DMS 273 (cell line): ENCODE measurements around the gene PRKG1.
"Not testable (repeated sequence)": the region's sequence is repeated elsewhere in the genome, so short reads cannot be mapped to it uniquely, and the experiment has no call there.

Experiments used
- DNase-seq: peaks from one replicate; lab custom pipeline; 2025; ENCODE audit not compliant: unreplicated experiment; lab: John Stamatoyannopoulos, UW

PRKG1 gene

GRCh38 chr10:52027055-52027705 is 952.9 kb downstream of the PRKG1 start:
- no peak for DNase-seq

DNA sequence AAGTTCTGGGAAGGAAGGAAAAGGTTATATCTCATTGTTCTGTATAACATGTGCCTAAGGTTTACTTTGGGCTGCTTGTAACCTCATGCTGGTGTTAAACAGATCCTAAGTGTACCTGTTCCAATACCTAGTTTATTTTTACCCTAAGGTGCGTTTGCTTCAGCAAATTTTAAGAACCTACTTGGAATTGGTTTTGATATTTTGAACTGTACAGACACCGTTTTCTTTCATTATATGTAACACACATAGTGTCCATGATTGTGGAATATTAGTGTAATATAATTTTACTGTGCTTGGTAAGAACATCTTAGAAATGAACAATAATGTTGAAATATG is 954.2 kb downstream of the PRKG1 start:
- DNase-seq = no peak

- DNase-seq = no peak
These were observed 955.3 kb downstream of the PRKG1 start for GRCh38 chr10:52029628-52030027.

DNA sequence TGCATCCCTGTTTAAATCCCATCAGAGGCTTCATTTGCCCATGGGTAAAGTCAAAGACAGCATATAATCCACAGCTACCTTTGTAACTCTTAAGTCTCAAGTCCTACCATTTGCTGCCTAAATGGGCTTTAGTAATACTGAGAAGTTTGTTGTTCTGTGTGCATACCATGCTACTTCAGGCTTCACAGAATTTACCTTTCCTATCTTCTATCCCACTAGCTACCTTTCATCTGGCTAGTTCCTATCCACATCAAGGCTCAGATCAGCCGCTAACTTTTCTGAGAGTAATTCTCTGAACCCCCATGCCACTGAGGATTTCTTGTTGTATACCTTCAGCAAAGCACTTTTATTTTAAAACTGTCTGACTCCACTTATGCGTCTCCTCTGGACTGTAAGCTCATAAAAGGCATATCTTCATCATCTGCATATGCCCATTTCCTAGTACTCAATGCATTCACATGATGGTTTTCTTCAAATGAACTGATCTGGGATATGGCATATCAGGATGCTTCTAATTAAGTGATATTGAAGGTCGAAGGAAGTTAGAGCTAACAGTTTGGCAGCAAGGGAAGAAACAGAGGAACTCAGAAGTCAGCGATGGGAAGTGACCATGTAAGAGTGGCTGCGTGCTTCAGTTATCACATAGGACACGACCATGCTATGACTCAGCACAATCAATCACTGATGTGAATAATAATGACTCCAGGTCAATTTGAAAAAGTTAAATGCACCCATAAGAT is 955.9 kb downstream of the PRKG1 start:
- no peak for DNase-seq

DNA sequence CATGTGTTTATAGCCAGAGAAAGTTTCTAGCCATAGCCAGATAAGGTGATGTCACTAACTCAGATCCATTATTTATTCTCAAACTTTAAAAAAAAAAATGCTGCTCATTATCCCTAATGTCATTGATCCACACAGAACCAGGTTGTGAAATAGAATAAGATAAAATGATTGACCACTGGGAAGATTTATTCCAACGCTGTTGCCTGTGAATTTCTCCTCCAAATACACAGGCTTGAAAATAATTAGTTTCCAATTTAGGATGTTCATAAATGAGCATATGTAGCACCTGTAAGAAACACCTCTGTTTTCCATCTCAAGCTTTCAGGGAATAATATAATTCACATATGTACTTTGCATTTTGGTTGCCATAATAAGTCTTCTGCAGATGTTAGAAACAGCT is 956.7 kb downstream of the PRKG1 start:
- DNase-seq = no peak

GRCh38 chr10:52031771-52032170 is 957.5 kb downstream of the PRKG1 start:
- no peak for DNase-seq

DNA sequence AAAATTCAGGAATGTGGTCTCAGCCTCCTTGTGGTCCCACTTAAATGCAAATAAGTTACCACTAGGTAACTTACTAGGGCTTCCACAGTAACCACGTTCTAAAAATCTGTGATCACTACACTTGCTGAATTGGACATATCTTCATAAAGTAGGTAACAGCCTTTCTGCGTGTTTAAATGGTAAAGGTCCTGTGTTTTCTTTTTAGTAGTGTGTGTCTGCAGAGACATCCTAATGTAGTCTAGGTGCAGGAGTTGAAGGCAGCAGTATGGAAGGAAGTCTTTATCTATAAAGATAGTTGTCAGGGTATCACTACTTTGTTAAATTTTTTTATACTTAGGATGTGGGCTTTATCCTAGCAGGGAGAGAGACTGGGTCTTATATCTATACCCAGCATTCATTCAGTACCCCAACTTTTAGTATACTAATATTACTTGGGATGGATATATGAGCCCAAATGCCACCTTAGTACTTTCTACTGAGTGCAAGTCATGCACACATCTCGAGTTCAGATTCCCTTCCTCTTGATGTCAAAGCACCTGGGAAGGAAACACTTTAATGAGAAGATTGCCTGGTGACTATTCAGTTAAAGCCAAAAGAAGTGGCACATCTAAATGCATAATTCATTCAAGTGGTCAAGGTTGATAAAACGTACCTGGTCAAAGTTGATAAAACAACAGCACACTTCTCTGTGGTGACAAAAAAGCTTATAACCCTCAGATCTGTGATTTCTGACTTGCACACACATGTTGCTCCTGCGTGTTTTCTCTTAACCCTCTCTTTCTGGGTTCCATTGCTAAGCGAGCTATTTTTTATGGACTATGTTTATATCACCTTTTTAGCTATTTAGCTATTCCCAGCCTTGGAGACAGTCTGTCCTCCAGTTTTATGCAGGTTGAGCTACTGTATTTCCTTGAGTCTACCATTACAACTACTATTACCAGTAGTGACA is 958.7 kb downstream of the PRKG1 start:
- no peak for DNase-seq

- DNase-seq = not testable (repeated sequence)
These were observed 964.9 kb downstream of the PRKG1 start for GRCh38 chr10:52039002-52039793.

DNA sequence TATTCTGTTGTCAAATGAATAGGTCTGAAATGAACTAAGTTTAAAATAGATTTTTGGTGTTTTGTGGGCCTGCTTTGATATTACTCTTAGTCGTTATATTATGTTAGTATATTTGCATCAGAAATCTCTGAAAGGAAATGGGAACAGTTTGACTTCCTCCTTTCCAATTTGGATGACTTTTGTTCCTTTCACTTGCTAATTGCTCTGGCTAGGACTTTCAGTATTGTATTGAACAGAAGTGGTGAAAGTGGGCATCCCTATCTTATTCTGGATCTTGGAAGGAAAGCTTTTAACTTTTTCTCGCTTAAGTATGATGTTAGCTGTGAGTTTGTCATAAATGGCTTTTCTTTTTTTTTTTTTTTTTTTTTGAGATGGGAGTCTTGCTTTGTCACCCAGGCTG is 966.2 kb downstream of the PRKG1 start:
- no peak for DNase-seq

DNA sequence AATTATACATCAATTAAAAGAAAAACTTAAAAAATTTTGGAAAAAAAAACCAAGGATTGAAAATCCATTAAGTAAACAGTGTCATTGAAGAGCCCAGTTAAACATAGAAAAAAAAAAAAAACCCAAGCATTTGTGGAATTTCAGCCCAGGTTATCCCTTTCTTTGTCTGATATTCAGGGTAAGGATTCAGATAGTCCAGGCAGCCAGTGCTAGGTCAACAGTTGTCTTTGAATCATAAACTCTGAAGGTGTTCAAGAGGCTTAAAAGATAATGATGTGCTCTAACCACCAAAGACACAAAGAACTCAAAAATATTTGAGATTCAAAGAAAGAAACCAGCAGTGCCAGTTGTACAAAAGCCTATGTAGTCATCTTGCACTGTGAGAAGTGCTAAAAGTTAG is 969.5 kb downstream of the PRKG1 start:
- DNase-seq = no peak

DNA sequence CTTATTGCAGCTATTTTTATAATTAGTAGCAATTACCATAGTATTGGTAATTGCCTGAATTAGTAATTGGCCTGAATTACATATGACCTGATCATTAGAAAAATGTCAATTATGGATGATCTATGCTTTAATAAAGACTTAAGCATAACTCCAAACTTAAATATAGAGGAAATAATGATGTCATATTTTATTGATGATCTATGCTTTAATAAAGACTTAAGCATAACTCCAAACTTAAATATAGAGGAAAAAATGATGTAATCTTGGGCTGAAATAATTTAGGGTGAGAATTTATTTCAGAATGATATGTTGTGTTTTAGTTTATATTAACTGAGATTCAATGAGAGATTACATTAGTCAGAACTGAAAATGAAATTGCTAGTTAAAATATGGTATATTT is 973.8 kb downstream of the PRKG1 start:
- no peak for DNase-seq

DNA sequence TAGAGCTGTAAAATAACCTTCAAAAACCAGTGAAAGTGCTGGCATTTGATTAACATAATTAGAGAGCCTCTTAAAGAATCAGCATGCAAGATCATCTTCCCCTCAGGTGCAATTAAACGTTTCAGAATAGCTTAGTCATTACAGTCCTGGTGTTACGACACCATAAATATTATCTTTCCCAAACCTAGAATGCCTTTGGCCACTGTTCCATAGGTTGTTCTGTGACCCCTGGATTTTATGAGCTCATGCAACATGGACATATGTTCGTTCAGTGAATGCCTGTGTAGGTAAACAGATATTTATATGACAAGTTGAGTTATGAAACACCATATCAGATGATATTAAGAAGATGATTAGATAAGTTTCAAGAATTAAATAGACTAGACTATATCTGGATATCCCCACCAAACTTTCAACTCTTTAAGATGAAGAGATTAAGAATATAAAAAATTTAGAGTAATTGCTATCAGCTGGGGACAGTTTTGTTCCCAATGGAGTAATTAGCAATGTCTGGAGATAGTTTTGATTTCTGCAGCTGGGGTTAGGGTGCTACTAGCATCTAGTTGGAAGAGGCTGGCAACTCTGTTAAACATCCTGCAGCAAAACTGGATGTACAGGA is 976.3 kb downstream of the PRKG1 start:
- no peak for DNase-seq

GRCh38 chr10:52053497-52053896 is 979.2 kb downstream of the PRKG1 start:
- DNase-seq = no peak

- DNase-seq = no peak
These were observed 982.0 kb downstream of the PRKG1 start for GRCh38 chr10:52056291-52056690.

- DNase-seq = no peak
These were observed 984.8 kb downstream of the PRKG1 start for GRCh38 chr10:52059089-52059488.

- no peak for DNase-seq
These were observed 988.9 kb downstream of the PRKG1 start for GRCh38 chr10:52063159-52063558.

DNA sequence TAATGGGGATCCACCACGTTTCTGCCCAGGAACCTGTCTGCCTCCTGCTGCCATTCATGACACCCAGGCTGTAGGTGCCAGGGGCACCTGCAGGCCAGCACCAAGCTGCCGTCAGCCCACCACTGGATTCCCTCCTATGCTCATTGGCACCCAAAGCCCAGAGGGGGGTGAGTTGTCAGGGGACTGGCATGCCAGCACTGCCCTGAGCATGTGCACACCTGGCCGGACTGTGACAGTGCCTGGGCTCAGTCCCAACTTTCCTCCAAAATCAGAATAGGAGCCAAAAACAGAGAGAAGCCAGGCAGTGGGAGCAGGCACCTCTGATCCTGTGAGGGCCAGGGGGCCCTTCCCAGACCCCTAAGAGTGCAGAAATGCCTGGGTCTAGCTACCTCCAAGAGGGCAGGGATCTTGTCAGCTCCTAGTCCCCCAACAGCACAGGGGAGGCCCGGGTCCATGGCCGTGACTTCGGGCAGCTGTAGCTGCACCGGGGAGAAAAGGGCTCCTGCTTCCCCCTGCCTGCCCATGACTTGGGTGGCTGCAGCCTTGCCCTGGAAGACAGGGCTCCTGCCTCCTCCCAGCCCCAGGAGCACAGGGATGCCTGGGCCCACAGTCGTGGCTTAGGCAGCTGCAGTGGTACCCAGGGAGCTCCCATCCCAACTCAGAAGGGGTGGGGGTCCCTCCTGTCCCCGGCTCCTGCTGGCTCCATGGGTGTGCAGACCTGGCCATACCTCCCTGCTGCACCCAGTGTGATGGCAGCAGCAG is 990.0 kb downstream of the PRKG1 start:
- no peak for DNase-seq

DNA sequence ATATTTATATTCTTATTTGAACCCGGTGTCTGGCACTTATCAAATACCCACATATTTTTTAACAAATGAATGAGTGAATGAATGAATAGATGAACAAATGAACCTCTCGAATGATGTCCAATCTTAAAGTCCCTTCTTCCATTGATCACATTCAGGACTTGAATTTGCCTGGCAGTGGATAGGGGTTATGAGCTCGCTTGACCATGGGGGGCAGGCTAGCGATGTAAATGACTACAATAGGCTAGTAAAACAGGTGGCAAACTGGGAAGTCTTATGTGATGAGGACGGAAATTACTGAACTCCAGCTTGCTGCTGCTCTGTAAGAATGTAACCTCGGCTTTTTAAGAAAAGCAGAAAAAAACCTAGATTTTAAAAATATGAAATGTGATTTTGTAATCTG is 992.1 kb downstream of the PRKG1 start:
- no peak for DNase-seq

- no peak for DNase-seq
These were observed 994.2 kb downstream of the PRKG1 start for GRCh38 chr10:52068485-52068884.

GRCh38 chr10:52071814-52072213 is 997.5 kb downstream of the PRKG1 start:
- DNase-seq = no peak
